ENCODE measurements around the gene SRSF4.
"Not testable (repeated sequence)": the region's sequence is repeated elsewhere in the genome, so short reads cannot be mapped to it uniquely, and the experiment has no call there.

GRCh38 chr1:29150346-29150745 lies 31.4 kb downstream of the SRSF4 start:
- TF ChIP-seq CTCF, POLR2A (IDR thresholded peaks at IDR 0.05): not testable (repeated sequence)
